ENCODE data around the gene PON3.

PON3 gene

GRCh38 chr7:95319570-95319969, 76.6 kb downstream of the PON3 start:
- Mint-ChIP-seq H3K9me3 (no peaks in the 10 kb centered on the region), H3K27ac (no peak overlapping the region), H3K27me3 (peaks cover 4% of the 10 kb centered on the region), H3K4me1 (peaks cover 9% of the 10 kb centered on the region), H3K36me3 (no peaks in the 10 kb centered on the region), H3K4me3 (no peak overlapping the region)
- DNase-seq (ENCODE audit: low spot score in 2 of 2) (no peak), ATAC-seq (ENCODE audit: low read depth) (no peak)

GRCh38 chr7:95318501-95319100, 77.6 kb downstream of the PON3 start:
- DNase-seq (ENCODE audit: low spot score in 2 of 2) (no peak), ATAC-seq (ENCODE audit: low read depth) (no peak)
- peaks cover 9% of the 10 kb centered on the region for H3K27me3 Mint-ChIP-seq
- H3K36me3 Mint-ChIP-seq = no peaks in the 10 kb centered on the region
- H3K4me3 Mint-ChIP-seq = no peak overlapping the region
- H3K9me3 Mint-ChIP-seq = no peaks in the 10 kb centered on the region
- H3K27ac Mint-ChIP-seq = no peak overlapping the region
- peaks cover 11% of the 10 kb centered on the region for H3K4me1 Mint-ChIP-seq

GRCh38 chr7:95317966-95318365, 78.2 kb downstream of the PON3 start:
- DNase-seq (ENCODE audit: low spot score in 2 of 2) (no peak), ATAC-seq (ENCODE audit: low read depth) (no peak)
- Mint-ChIP-seq H3K27me3 (peaks cover 10% of the 10 kb centered on the region), H3K4me3 (no peak overlapping the region), H3K36me3 (no peaks in the 10 kb centered on the region), H3K4me1 (peaks cover 11% of the 10 kb centered on the region), H3K27ac (no peak overlapping the region), H3K9me3 (no peaks in the 10 kb centered on the region)

- H3K27ac Mint-ChIP-seq = no peak overlapping the region
- no peaks in the 10 kb centered on the region for H3K9me3 Mint-ChIP-seq
- ATAC-seq (ENCODE audit: low read depth) (no peak), DNase-seq (ENCODE audit: low spot score in 2 of 2) (no peak)
- H3K27me3 Mint-ChIP-seq = peaks cover 10% of the 10 kb centered on the region
- H3K4me1 Mint-ChIP-seq = peaks cover 11% of the 10 kb centered on the region
- no peaks in the 10 kb centered on the region for H3K36me3 Mint-ChIP-seq
- H3K4me3 Mint-ChIP-seq = no peak overlapping the region
Observed at GRCh38 chr7:95317546-95317945, 78.6 kb downstream of the PON3 start.

GRCh38 chr7:95316588-95316987, 79.6 kb downstream of the PON3 start:
- Mint-ChIP-seq H3K4me3 (no peak overlapping the region), H3K27ac (no peak overlapping the region), H3K4me1 (peaks cover 11% of the 10 kb centered on the region), H3K27me3 (peaks cover 12% of the 10 kb centered on the region), H3K36me3 (no peaks in the 10 kb centered on the region), H3K9me3 (peaks cover 2% of the 10 kb centered on the region)
- DNase-seq (ENCODE audit: low spot score in 2 of 2) (no peak), ATAC-seq (ENCODE audit: low read depth) (no peak)

GRCh38 chr7:95312561-95312960, 83.6 kb downstream of the PON3 start:
- peaks cover 11% of the 10 kb centered on the region for H3K27me3 Mint-ChIP-seq
- H3K4me3 Mint-ChIP-seq = no peak overlapping the region
- no peak for DNase-seq (ENCODE audit: low spot score in 2 of 2)
- ATAC-seq (ENCODE audit: low read depth) = no peak
- H3K9me3 Mint-ChIP-seq = peaks cover 2% of the 10 kb centered on the region
- H3K36me3 Mint-ChIP-seq = no peaks in the 10 kb centered on the region
- H3K4me1 Mint-ChIP-seq = peaks cover 2% of the 10 kb centered on the region
- H3K27ac Mint-ChIP-seq = no peak overlapping the region

- Mint-ChIP-seq H3K9me3 (peaks cover 2% of the 10 kb centered on the region), H3K36me3 (no peaks in the 10 kb centered on the region), H3K4me3 (no peak overlapping the region), H3K27me3 (peaks cover 11% of the 10 kb centered on the region), H3K4me1 (peaks cover 2% of the 10 kb centered on the region), H3K27ac (no peak overlapping the region)
- DNase-seq (ENCODE audit: low spot score in 2 of 2) (no peak), ATAC-seq (ENCODE audit: low read depth) (no peak)
Observed at GRCh38 chr7:95311389-95311788, 84.8 kb downstream of the PON3 start.

GRCh38 chr7:95309951-95310350, 86.2 kb downstream of the PON3 start:
- Mint-ChIP-seq H3K4me1 (peaks cover 2% of the 10 kb centered on the region), H3K4me3 (no peak overlapping the region), H3K36me3 (no peaks in the 10 kb centered on the region), H3K27ac (no peak overlapping the region), H3K27me3 (peaks cover 9% of the 10 kb centered on the region), H3K9me3 (peaks cover 2% of the 10 kb centered on the region)
- DNase-seq (ENCODE audit: low spot score in 2 of 2) (no peak), ATAC-seq (ENCODE audit: low read depth) (no peak)
